Activated CD4-positive, CD25-positive, alpha-beta regulatory T cell treated with anti-CD3 and anti-CD28 coated beads, Interleukin-2, amount 50 U/mL, for 72 hours (primary cell): Measurements from ENCODE around the gene PRDM16.

Experiments used
- DNase-seq: peaks from one replicate; pipeline ENCODE4 v3.0.0; 2021

PRDM16 gene

DNA sequence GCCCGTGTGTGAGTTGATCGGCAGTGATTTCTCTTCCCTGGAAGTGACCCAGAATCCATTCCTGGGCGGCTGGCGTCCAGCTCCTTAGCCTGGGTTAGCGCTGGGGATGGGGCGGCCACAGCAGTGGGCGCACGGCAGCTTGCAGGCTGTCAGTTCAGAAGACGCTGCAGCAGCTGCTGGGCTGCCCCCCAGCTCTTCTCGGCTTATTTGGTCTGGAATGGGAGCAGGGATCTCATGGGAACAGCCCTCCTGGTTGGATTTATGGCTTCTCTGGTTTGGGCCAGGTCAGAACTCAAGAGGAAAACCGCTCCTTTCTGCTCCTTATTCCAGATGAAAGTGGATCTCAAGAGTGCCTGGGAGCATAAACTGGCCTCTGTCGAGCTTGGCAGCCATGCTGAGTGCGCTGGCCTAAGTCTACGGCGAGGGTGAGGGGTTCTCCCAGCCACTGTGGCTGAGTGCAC lies 148.2 kb downstream of the PRDM16 start:
- no peak for DNase-seq

DNA sequence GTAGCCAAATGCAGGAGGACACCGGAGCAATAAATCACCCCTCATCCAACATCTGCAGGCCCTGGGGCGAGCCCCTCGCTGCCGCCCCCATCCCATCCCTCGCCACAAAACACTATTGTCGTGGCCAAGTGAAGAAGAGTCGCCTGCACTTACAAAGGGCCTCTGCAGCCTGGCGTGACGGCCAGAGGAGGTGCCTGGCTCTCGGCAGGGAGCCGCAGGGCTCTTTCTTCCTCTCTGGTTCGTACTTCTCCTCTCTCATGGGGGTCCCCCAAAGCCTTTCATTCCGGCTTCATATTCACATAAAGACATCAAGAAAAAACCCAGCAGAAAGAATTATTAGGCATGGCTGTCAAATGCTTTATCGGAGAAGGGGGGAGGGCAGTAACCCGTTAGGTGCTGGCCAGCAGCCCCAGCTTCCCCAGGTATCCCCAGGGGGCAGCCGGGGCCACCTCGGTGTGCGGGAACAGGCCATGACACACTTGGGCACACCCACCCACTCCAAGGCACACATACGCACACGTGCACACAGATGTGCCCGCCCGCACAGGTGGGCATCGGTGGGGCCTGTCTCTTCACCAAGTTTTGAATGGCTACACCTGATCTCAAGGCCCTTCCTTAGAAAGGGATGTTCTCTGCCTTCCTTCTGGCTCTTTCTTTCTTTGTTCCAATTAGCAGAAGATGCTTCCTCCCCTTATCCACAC lies 149.1 kb downstream of the PRDM16 start:
- DNase-seq, result no peak

DNA sequence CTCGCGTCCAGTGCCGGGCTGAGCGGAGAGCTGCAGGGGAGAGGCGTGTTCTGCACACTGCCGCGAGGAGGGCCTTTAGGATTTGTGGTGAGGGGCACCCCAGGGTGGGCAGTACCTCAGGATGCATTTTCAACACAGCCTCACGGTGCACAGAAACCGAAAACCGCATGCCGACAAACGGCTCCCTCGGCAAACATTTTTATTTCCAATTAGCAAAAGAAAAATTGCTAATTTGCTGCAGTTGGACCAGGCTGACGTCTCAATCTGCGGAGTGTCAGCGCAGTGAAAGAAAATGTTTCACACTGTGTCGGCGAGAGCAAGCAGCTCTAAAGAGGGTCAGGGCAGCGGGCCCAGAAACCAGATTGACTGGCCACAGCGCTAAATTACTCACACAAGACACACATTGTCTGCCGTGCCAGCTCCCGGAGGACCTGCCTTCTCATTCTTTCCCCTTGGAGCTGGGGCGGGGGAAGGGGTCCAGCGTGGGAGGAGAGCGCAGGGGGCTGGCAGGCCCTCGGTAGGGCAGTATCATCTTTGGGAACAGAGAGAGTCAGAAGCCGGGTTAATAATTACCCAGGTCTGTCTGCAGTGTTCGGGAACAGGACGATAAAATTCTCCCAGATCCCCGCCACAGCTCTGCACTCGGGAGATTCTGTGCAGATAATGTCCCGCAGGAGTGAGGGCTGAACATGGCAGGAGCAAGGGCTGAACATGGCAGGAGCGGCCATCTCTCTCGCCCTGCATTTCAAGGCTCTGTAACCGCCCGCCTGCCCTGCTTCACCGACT lies 150.2 kb downstream of the PRDM16 start:
- no peak for DNase-seq

DNA sequence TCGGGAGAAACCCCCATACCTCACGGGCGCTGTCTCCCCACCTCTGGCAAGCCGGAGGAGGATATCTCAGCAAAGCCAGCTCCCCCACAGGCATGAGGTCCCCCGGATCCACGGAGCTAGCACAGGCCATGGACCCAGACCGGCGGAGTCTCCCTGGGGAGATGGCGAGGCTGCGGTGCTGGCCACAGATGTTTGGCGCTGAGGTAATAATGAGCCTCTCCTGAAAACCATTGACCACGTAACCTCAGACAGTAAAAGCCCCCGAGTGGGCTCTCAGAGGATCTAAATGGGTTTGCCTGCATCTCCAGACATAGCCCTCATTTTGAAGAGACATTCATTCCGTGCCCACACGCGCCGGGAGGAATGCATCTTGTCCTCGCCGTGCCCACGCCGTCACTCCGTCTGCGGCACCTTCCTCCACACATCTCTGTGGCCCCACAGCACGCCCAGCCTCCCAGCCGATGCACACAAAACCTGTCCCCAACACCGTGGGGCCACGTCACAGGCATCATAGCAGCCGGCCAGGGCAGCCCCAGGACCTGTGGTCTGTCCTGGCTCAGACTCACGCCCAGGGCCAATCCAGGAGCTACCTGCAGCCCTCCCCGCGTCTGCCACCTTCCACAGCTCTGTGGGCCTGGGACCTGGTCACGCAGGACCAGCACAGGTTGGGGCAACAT lies 150.9 kb downstream of the PRDM16 start:
- no peak for DNase-seq

DNA sequence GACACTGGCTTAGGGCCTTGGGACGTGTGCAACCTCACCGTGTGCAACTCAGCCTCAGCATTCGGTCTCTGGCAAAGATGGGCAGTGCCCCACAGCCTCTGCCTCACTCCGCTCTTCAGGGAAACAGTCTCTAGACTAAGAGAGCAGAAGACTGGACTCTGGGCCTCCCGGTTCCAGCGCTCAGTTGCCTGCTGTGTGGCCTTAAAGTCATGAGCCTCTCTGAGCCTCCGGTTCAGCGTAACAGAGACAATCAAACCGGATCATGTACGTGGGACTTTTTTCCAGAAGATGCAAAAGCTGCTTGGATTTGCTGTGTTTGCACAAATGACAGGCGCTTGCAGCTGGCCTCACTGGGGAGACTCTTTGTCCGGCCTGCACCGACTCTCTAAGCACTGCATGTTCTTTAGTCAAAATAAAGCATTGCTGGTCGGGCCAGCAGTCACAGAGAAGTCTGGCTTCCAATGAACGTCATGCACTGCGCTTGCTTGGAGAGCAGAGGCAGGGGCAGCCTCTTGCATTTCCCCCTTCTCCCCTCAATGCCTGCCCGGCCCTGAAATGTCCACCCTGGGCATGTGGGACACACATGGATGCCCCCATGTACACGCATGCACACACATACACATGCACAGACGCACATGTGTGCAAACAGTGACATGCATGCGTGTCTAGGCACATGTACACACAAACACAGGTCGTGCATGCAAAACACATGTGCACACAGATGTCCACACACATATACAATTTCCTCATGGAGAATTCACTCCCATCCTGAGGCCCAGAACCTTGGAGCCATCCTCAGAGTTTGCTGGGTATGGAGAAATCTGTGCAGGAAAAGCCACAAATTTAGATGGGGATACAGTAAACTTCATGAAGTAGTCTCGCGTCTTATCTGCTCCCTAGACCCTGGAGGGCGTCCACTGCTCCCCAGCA lies 152.4 kb downstream of the PRDM16 start:
- no peak for DNase-seq

DNA sequence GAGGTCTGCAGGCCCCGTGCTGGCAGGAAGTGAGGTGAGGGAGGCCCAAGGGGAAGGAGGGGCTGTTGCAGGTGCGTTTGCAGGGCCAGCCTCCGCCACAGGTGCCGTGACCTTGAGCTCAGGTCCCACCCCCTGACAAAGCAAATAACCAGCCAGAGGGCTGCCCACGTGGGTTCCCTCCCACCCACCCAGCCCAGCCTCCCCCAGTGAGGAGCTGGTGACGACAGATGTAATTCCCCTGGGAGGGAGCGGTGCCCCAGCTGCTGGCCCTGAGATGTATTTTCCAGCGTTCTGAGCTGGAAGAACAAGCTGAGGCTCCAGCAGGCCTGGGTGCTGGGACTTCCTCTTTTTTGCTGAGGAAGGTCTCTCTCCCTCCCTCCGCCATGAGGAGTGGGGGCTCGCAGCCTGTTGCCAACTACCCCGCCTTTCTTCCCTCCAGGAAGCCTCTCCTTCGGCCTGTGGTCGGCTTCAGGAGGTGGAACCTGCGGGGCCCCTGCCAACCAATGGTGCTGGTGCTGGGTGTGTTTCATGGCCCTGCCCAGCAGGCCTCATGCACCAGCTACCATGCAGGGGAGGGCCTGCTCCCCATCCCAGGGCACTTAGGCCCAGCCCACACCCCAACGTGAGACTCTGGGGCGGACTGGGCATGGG lies 153.2 kb downstream of the PRDM16 start:
- DNase-seq, result no peak

DNA sequence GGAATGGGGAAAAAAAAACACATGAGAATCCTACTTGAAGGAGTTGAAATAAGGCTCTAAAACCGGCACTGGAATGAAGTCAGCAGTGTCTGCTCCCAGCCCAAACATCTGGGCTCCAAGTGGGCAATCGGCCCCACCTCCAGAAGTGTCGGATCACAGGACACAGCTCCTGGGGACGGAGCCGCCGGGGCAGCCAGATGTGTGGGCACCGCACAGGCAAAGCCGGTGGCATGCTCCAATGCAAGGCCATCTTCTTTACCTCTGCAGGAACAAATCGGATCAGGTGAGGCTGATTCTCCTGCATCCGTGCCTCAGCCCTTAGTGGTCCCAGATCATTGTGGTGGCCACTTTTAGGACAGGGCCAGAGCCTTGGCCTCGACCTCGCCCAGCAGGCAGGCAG lies 156.7 kb downstream of the PRDM16 start:
- no peak for DNase-seq

DNA sequence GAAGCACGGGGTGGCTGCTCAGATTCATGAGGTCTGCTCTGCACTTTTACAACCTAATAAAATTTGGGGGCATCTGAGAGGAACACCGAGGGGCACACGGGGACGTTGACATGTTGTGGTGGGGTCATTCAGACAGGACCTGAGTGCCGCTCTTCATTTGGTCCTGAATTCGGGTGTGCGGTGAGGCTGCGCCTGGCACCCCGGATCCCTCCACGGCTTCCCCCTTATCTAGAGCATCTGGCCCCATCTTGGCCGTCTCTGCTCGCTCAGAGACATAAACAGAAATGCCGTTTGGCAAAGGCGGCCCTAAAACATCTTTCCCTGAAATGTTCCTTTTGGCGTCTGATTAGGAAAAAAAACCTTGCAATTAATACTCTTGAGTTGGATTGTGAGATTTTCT lies 157.2 kb downstream of the PRDM16 start:
- no peak for DNase-seq

DNA sequence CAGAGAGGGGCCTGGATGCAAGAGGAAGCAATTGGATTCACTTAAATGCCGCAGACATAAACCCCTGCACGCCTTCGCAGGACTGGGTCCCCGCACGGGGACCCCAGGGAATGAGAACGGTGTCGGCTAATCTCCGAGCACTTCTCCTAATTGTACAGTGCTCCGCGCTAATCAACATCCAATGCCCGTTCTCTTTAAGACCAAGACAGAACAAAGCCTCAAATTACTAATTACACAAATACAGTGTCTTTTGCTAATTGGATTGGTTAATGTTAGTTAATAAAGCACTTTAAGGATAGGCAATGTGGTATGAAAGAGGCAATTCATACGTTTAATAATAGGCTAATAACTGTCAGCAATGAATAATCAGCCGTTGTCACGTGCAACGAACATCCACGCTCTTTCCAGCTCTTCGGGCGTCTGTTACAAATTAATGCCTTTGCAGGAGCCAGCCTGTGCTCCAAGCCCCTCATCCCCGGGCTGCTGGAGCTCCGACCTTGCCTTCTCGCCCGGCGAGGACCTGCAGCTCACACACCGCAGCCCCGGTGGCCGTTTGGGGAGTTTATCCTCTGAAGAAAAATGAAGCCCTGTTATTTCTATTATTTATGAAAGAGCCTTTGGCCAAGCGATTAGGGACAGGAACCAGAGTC lies 157.8 kb downstream of the PRDM16 start:
- DNase-seq, result no peak

DNA sequence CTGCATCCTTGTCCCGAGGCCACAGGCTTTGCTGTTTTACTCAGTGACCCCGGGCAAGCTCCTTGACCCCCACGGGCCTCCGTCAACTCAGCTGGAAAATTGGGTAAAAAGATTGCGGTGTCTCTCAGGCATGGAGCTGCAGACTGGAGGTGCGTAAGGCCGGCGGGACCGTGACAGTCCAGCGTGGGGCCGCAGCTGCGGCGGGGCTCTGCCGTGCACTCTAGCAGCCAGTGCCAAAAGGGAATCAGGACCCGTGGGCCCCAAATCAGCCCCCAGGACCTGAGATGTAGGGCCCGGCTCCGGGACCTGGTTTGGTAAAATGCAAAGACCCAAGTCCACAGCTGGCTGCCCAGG lies 158.3 kb downstream of the PRDM16 start:
- no peak for DNase-seq

DNA sequence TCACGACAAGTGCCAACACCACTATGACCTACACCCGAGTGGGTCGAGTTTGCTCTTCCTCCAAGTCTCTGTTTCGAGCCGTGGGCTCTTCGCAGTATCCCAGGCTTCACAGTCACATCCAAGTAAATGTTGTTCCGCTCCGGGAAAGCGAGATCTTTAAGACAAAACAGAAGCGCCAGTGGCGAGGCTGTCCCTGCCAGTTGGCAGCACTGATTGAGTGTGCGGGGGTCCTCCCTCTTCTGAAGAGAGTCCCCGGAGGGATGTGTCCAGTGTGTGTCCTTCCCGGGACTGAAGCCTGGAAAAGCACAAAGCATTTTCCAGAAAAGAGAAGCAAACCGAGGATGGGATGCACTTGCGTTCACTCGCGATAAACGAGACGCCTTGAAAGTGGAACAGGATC lies 158.9 kb downstream of the PRDM16 start:
- DNase-seq, result no peak

DNA sequence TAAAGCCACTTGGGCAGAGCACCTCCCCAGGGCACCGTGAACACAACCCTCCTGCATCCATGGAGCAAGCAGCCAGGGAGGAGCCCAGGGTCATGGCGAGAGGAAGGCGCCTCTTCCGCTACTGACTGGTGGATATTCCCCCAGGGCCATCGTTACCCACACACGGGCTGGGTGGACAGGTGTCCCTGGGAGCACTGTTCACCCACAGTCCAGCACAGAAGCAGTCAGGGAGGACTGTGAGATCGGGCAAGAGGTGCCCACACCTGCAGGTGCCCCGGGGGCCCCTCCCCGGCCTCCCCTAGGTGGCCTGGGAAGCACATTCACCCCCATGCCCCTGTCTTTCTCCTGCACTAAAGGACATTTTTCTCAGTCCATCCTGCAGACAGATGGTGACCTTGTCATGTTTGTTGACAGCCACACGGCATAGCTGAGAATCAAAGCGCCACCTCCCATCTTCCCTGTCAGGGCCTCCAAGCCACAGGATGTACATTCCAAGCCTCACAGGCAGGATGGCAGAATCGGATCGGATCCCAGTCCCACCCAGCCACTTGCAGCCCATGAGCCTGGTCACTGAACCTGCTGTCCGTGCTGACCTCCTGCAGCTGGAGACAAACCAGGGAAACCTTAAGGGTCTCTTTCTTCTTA lies 160.2 kb downstream of the PRDM16 start:
- DNase-seq, result no peak

DNA sequence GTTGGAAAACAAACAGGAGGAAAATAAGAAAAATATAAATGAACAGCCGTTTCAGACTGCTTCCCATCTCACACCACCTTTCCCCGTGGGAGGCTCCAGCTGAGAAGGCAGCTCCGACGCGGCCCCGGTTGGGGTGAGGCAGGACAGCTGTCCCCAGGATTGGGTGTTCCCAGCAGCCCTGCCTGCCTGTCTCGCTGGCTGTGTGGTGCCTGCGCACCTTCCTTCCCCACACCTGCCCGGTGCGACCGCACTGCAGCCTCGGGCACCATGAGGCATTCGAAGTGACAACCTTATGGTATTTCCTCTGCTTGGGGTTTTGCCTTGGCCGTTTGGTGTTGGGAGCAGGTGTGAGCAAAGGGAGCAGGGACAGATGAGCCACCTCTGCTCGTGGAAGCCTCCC lies 161.6 kb downstream of the PRDM16 start:
- DNase-seq, result no peak

DNA sequence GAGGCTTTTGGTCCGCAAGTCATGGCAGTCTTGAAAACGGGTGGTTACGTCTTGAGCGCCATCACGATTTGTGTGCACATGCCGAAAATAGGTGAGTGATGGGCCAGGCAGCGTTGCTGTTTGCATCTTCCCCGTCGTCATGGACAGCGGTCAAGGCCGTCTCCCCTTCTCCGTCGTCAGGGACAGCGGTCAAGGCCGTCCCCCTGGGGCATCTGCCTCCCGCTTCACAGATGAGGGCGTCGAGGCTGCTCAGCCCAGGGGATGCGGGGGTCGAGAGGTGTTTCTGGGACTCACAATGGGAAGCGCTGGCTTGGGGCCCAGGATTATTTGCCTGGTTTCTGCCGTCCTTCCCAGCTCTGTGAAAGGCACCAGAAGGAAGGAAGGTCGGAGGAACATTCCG lies 162.2 kb downstream of the PRDM16 start:
- no peak for DNase-seq

DNA sequence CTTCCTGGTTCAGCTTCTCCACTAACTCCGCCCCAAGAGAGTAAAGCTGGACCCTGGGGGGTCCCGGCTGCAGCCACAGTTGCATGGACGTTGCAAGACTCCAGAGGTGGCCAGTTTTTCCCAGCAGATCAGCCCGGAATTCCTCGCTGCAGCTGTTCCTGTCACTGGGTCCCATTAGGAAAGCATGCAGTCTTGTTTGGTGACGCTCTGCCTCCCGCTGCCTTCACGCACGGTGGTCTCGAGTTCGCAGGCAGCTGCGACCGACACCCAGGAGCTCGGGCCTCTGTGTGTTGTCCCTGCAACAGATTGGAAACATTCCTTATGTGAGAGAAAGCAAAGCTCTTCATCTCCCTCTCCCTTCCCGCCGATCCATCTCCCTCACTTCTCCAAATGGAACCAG lies 162.8 kb downstream of the PRDM16 start:
- DNase-seq, result no peak

DNA sequence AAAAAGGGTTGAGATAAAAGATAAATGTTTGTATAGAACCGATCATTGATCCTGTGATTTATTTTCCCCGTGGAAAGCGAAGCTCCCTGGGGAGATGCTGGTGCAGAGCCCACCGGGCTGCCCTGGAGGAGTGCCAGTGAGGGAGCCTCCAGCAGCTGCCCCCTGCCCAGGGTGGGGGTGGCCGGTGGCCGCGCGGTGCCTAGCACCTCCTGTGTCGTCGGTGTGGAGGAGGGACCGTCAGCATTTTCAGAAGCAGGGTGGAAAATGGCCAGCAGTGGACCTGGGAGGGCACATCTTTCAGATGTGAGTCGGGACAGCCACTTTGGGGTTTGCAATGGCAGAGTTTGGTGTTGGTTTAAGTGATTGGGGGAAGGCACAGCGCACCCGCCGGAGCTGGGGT lies 164.0 kb downstream of the PRDM16 start:
- no peak for DNase-seq

DNA sequence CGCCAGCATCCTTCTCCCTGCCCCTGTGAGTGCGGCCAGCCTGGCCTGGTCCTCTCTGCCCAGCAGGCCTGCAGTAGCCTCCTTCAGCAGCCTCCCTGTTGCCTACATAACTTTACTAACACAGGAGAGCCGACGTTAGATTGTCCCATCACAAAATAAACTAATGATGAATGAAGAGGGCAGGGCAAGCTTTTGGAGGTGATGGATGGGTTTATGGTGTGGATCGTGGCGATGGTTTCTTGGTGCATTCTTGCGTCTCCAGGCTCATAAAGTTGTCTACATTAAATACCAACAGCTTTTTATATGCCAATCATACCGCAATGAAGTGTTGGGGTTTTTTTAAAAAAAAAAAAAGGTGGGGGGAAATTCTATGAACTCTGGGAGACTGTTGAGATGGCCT lies 164.5 kb downstream of the PRDM16 start:
- no peak for DNase-seq

DNA sequence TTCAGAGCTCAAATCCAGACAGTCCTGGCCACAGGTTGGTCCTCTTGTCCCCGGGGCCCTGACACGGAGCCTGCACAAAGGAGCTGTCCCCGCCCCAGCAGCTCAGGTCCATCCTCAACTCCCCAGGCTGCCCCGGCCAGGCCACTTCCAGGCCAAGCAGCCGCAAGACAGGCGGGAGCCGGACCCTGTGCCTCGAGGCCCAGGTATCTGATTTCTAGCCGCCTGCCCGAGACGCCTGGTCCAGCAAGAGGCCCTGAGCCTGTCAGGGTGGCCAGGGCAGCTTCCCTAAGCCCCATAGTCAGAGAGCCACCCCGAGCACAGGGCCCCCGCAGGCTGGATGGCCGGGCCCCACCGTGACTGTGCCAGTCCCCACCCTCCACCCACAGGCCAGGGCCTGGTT lies 165.3 kb downstream of the PRDM16 start:
- DNase-seq, result no peak

DNA sequence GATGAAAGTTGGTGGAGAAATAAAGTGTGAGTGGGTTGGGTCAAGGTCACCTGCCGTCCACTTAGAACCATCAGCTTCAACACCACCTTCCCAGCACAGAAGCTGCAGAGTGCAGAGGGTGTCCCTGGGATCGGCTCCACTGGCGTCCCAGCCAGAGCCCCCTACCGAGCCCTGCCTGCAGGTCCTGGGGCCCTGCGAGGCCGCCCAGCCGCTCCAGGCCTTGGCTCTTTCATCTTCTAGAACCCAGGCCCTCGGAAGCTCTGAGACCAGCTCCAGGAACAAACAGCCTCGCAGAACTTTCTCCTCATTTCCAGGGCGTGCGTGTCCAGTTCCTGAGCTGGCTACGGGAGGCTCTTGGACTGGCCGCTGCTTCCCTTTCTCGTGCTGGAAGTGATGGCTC lies 166.0 kb downstream of the PRDM16 start:
- DNase-seq, result no peak

DNA sequence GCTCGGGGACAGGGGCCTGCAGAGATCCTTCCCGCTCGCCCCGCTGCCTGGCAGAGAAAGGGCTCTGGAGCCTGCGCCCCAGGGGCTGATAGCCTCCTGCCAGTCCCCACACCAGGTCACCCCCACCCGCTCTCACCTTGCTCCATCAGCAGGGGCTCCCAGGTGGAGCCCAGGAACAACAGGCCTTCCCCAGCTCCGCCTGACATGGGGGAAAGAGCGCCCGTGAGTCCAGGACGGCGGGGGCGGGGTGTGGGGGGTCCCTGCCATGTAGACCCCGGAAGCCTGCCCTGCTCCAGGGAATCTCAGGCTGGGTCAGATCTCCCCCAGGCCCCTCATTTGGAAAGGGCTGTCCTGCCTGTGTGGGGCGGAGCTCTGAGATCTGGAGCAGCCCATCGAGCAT lies 166.5 kb downstream of the PRDM16 start:
- no peak for DNase-seq

DNA sequence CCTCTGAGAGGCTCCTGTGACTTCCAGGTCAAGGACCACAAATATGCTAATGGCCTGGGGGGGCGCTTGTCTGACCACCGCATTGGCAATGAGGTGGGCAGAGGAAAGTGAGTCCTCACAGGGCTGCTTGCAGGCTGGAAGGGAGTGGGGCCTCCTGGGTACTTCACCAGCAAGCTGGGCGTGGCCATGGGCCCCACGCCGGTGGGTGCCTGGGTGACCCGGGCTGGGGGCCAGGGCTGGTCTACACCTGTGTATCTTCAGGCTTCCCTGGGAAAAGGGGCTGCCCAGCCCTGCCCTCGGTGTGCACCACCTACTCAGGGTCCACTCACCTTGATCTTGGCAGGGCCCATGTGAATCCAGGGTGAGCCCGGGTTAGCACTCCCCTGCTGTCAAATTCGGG lies 167.4 kb downstream of the PRDM16 start:
- no peak for DNase-seq
